Hepatic stellate cell (primary cell): Measurements from ENCODE around the gene LYSMD1.
A peak's percentile ranks its signal among the peaks of the same experiment; 100 is the strongest.

Experiments used
- DNase-seq: peaks from one replicate; pipeline ENCODE4 v3.0.0; 2011; ENCODE audit warnings: low spot score

Gene LYSMD1

GRCh38 chr1:151135433-151136385 lies 30.0 kb downstream of the LYSMD1 start:
- no peak for DNase-seq

- DNase-seq: no peak
Measured at GRCh38 chr1:151134991-151135390, 30.7 kb downstream of the LYSMD1 start.

GRCh38 chr1:151134396-151134795 lies 31.3 kb downstream of the LYSMD1 start:
- no peak for DNase-seq

- DNase-seq: no peak
Measured at GRCh38 chr1:151133018-151133806, 32.5 kb downstream of the LYSMD1 start.

- no peak for DNase-seq
Measured at GRCh38 chr1:151132335-151133017, 33.2 kb downstream of the LYSMD1 start.

GRCh38 chr1:151131701-151132334 lies 33.9 kb downstream of the LYSMD1 start:
- DNase-seq: peak; percentile 51

GRCh38 chr1:151130987-151131586 lies 34.6 kb downstream of the LYSMD1 start:
- DNase-seq: peak; percentile 87

- no peak for DNase-seq
Measured at GRCh38 chr1:151128800-151129199, 36.9 kb downstream of the LYSMD1 start.

- DNase-seq: no peak
Measured at GRCh38 chr1:151124763-151125403, 40.8 kb downstream of the LYSMD1 start.

- DNase-seq: no peak
Measured at GRCh38 chr1:151113877-151114276, 51.8 kb downstream of the LYSMD1 start.
